Right renal pelvis (tissue), 4 donors: ENCODE results near the gene AFAP1L2. TPM values are rescaled to one million over a fixed set of nuclear protein-coding genes. Genes with fewer than 3 reads are reported as not detected.
"Not testable (repeated sequence)": the region's sequence is repeated elsewhere in the genome, so short reads cannot be mapped to it uniquely, and the experiment has no call there.

Source experiments
- DNase-seq, 4 donors: peaks; one replicate each; pipeline ENCODE4 v3.0.0-alpha.2; 2013; ENCODE audit warnings: low read depth in 4 of 4, low spot score in 3 of 4, missing footprints in 1 of 4
- polyA plus RNA-seq, 4 donors: library from polyadenylated mRNA; unstranded; fragments of 120-200 nt; gene quantifications; one replicate each; pipeline ENCODE4 v1.2.1, GENCODE V29; 2013; ENCODE audit not compliant: insufficient read length in 4 of 4

The AFAP1L2 gene
- polyA plus RNA-seq, 4 donors: 41.6 to 56.2 (median 45.3) TPM

DNA sequence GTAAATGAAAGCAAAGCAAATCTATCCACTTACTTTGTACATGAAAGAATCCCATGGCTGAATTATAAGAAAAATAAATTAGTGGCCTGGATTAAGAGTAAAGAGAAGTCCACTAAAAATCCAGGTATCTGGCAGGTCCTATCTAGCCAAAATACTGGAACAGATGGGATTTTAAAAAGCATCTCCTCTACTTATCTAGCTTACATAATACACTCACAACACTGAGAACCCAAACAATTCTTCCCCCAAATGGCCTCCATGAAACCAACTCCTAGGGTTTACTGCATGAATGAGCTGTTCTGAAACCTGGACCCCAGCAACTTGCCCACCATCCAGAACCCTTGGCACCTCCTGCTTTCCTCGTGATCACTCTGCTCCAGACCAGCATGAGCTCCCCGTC lies 61.3 kb downstream of the AFAP1L2 start:
- no peak for DNase-seq

DNA sequence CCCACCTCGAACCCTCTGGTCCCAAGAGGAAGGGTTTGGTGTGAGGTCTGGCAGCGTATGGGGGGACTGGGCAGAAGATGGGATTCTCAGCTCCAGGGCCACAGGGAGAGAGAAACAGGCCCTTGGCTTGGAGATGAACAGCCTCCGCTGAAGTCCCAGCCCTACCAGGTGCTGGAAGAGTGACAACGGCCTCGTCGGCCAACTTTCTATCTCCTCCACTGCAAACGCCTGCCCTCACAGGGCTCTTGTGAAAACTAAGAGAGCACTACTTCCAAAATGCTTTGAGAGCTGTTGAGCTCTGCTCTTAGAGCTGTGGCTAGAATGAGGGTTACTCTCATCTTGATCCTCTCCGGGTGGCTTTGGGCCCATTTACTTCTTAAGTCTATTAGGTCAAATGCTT lies 63.5 kb downstream of the AFAP1L2 start:
- no peak for DNase-seq

GRCh38 chr10:114337510-114338462 lies 66.5 kb downstream of the AFAP1L2 start:
- DNase-seq: no peak

GRCh38 chr10:114336823-114337509 lies 67.3 kb downstream of the AFAP1L2 start:
- DNase-seq: no peak

- DNase-seq: no peak
These were observed 68.7 kb downstream of the AFAP1L2 start for GRCh38 chr10:114335614-114336013.

DNA sequence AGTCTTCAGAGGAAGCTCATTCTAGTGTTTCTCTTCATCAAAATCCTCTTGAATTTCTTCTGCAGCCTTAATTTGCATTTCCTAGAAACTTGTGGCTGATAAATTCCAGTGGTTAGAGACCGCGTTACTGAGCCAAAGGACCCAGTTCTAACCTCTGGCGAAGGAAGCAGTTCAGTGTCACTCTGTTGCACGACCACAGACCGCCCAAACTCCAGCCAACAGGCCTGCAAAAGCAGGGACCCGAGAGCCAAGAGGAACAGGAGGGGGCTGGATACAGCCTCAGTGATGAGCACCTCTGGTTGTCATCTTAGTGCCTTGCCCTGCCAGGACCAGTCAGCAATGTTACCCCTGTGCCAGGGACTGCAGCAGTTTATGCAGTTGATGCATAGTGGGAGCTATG lies 70.0 kb downstream of the AFAP1L2 start:
- no peak for DNase-seq

- not testable (repeated sequence) for DNase-seq
These were observed 70.9 kb downstream of the AFAP1L2 start for GRCh38 chr10:114333441-114333840.

DNA sequence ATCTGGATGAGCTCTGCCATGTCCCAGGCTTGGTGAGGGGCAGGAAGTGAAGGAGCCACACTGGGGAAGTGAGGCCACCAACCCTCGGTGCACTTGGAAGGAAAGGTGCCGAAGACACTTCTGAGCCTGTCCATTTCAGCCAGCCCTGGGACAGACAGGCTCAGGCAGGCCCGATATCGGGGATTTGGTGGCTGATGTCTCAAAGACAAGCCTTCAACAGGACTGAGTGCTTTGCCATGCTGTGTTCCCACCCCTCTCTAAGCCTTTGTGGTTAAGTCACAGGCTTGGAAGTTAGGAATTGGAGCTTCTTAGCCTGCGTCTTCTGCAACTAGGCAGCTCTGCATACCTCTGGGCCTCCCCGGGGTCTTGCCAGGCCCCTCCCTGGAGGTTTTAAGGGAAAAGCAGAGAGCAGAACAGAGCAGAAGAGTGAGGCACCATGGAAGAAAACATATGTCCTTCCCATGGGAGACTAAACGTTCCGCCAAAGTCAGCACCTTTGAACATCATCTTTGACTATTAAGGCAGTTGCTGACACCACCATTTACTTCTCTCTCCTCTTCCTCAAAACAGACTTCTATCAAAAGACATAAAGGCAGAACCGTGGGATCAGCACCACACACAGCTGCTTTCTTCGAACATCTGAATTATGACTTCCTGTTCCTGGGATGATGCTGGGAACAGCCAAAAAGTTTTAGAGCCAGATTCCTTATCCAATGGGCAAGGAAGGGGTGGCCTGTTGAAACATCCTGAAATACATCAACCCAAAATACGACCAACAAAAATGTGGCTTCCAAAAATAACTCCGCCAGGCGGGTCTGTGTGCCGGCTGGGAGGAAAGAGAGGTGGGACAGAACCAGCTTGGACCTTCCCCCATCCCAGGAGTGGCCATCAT lies 71.8 kb downstream of the AFAP1L2 start:
- DNase-seq: no peak

- no peak for DNase-seq
These were observed 74.5 kb downstream of the AFAP1L2 start for GRCh38 chr10:114329634-114330365.

- no peak for DNase-seq
These were observed 75.4 kb downstream of the AFAP1L2 start for GRCh38 chr10:114328874-114329273.

- DNase-seq: no peak
These were observed 75.9 kb downstream of the AFAP1L2 start for GRCh38 chr10:114328441-114328812.

DNA sequence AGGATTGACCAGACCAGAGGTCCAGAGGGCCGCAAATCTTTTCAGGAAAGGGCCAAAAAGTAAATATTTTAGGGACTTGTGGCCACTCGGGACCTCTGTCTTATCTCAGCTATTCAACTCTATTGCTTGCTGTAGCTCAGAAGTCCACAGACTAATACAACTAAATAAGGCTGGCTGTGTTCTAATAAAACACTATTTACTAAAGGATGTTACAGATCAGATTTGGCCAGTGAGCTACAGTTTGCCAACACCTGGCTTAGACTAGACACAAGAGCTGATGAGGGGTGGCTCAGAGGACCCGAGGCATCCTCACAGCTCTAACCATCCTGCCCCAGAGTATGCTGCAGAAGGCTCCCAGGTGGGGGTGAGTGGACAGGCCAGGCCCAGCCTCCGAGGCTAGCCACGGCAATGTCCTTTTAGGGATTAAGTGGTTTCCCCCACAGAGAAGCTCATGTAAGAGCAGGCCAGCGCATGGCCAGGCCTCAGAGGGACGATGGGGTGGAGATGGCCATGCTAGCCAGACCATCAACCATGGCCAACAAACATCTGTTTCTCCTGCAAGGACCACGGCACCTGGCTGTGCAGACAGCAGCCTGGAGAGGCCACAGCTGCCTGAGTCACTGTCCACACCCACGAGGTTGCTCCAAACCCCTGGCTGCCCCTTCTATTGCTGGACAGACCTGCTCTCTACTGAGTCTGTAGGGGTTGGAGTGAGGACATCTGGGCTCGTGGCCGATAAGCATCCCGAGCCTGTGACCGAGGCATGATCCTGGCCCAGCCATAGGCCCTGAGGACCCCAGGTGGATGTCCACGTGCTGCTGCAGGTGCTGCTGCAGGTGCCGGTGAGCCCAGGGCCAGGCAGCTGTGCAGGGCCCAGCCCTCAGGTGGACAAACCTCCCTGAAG lies 76.5 kb downstream of the AFAP1L2 start:
- no peak for DNase-seq

GRCh38 chr10:114326795-114327194 lies 77.5 kb downstream of the AFAP1L2 start:
- no peak for DNase-seq

GRCh38 chr10:114323023-114323422 lies 81.3 kb downstream of the AFAP1L2 start:
- DNase-seq: no peak

DNA sequence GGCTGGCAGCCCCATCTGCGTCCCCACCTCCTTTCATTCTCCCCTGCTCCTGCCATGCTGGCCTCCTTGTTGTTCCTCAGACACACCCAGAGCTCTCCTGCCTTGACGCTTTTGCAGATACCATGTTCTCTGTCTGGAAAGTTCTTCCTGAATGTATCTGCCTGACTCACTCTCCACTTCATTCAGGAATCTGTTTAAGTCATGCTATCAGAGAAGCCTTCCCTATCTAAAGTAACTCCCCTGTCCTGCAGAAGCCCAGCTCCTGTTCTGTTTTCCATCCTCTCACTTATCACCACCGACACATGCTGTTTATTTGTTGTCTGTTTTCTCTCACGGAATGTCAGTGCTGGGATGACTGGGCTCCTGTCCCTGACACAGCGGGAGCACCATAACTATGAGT lies 82.0 kb downstream of the AFAP1L2 start:
- DNase-seq: no peak

DNA sequence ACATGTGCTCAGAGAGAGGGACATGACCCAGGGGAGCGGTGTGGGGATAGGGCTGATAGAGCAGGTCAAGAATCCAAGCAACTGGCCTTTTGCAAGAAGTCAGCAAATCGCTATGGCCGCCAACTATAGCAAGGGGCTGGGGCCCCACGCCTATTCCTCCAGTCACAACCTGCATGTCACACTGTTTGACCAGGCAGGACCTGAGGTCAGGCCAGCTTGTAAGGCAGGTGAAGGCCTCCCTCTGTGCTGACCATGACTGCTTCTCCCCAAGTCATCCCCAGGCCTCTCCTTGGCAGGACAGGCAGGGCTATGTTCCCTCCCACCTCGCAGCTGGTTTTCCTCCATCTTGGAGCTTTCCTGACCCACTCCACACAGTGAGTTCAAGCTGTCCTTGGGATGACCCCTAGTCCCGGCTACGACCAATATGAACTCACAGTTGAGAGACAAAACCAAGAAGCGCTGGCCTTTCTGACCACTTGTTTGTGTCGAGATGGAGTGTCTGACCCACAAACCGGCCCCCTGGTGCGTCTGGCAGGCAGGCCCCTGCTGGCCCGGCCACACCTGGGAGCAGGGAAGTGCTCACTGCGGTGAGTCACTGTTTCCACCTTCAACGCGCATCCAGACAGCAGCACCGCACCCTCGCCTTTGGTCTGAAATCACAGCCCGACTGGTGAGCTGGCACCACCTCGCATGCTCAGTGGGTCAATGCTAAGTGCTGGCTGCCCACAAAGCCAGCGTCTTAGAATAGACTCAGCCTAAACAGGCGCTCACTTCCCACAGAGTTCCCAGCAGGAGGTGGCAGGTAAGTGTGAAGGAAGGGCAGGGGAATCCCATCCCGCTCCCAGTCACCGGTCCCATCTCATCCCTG lies 83.8 kb downstream of the AFAP1L2 start:
- no peak for DNase-seq

GRCh38 chr10:114319406-114320248 lies 84.7 kb downstream of the AFAP1L2 start:
- DNase-seq: no peak
